Measurements from ENCODE around the gene TBX18. TPM values are rescaled to one million over a fixed set of nuclear protein-coding genes. Genes with fewer than 3 reads are reported as not detected.

The TBX18 gene
- total and polyA plus RNA-seq, 4 experiments from 2014 or later = not detected

- Histone ChIP-seq H3K4me3 (ENCODE audit: low read length in 2 of 2) (no peak overlapping the region), H3K36me3 (ENCODE audit: insufficient read depth, low read length) (no peaks in the 10 kb centered on the region), H3K4me1 (ENCODE audit: insufficient read depth, low read length) (no peaks in the 10 kb centered on the region), H3K9me3 (ENCODE audit: control insufficient read depth in 1 of 2, low read length in 2 of 2) (no peaks in the 10 kb centered on the region), H3K27me3 (ENCODE audit: insufficient read depth, low read length) (no peaks in the 10 kb centered on the region), H3K27ac (ENCODE audit: low read depth, low read length) (no peak overlapping the region)
- Mint-ChIP-seq H3K9me3 (peaks cover 0 to 2% (median 0%) of the 10 kb centered on the region in 8 donors), H3K27me3 (no peaks in the 10 kb centered on the region), H3K4me1 (no peaks in the 10 kb centered on the region), H3K27ac (no peak overlapping the region), H3K4me3 (no peak overlapping the region), H3K36me3 (no peaks in the 10 kb centered on the region)
- CTCF ChIA-PET (ENCODE audit: partially characterized antibody) = no interaction called here
- POLR2A ChIA-PET (ENCODE audit: partially characterized antibody) = no interaction called here
- intact Hi-C loops (cut with micrococcal nuclease) = no loop called here
- DNase-seq = no peak
These were observed 24.0 kb downstream of the TBX18 start for GRCh38 chr6:84740385-84740784.

GRCh38 chr6:84739866-84740208 lies 24.6 kb downstream of the TBX18 start:
- H3K36me3 Mint-ChIP-seq = no peaks in the 10 kb centered on the region
- Histone ChIP-seq H3K4me3 (ENCODE audit: low read length in 2 of 2) (no peak overlapping the region), H3K4me1 (ENCODE audit: insufficient read depth, low read length) (no peaks in the 10 kb centered on the region), H3K27me3 (ENCODE audit: insufficient read depth, low read length) (no peaks in the 10 kb centered on the region), H3K36me3 (ENCODE audit: insufficient read depth, low read length) (no peaks in the 10 kb centered on the region), H3K9me3 (ENCODE audit: control insufficient read depth in 1 of 2, low read length in 2 of 2) (no peaks in the 10 kb centered on the region), H3K27ac (ENCODE audit: low read depth, low read length) (no peak overlapping the region)
- H3K4me3 Mint-ChIP-seq = no peak overlapping the region
- peaks cover 0 to 2% (median 0%) of the 10 kb centered on the region in 8 donors for H3K9me3 Mint-ChIP-seq
- ChIA-PET POLR2A (ENCODE audit: partially characterized antibody) (no interaction called here), CTCF (ENCODE audit: partially characterized antibody) (no interaction called here)
- DNase-seq = no peak
- H3K27me3 Mint-ChIP-seq = no peaks in the 10 kb centered on the region
- no peaks in the 10 kb centered on the region for H3K4me1 Mint-ChIP-seq
- intact Hi-C loops (cut with micrococcal nuclease) = no loop called here
- no peak overlapping the region for H3K27ac Mint-ChIP-seq

- H3K27ac ChIP-seq (ENCODE audit: low read depth, low read length) = no peak overlapping the region
- CTCF ChIA-PET (ENCODE audit: partially characterized antibody) = no interaction called here
- no peaks in the 10 kb centered on the region for H3K4me1 ChIP-seq (ENCODE audit: insufficient read depth, low read length)
- no peak for DNase-seq
- H3K9me3 ChIP-seq (ENCODE audit: control insufficient read depth in 1 of 2, low read length in 2 of 2) = no peaks in the 10 kb centered on the region
- peaks cover 0 to 2% (median 0%) of the 10 kb centered on the region in 8 donors for H3K9me3 Mint-ChIP-seq
- H3K4me1 Mint-ChIP-seq = no peaks in the 10 kb centered on the region
- no peaks in the 10 kb centered on the region for H3K36me3 ChIP-seq (ENCODE audit: insufficient read depth, low read length)
- no peak overlapping the region for H3K4me3 ChIP-seq (ENCODE audit: low read length in 2 of 2)
- H3K27me3 Mint-ChIP-seq = no peaks in the 10 kb centered on the region
- H3K27me3 ChIP-seq (ENCODE audit: insufficient read depth, low read length) = no peaks in the 10 kb centered on the region
- H3K4me3 Mint-ChIP-seq = no peak overlapping the region
- no peaks in the 10 kb centered on the region for H3K36me3 Mint-ChIP-seq
- H3K27ac Mint-ChIP-seq = no peak overlapping the region
- intact Hi-C loops (cut with micrococcal nuclease) = no loop called here
- POLR2A ChIA-PET (ENCODE audit: partially characterized antibody) = no interaction called here
These were observed 25.2 kb downstream of the TBX18 start for GRCh38 chr6:84738996-84739865.

- H3K27me3 Mint-ChIP-seq = no peaks in the 10 kb centered on the region
- intact Hi-C loops (cut with micrococcal nuclease) = no loop called here
- CTCF ChIA-PET (ENCODE audit: partially characterized antibody) = no interaction called here
- DNase-seq = no peak
- Histone ChIP-seq H3K27me3 (ENCODE audit: insufficient read depth, low read length) (no peaks in the 10 kb centered on the region), H3K4me1 (ENCODE audit: insufficient read depth, low read length) (no peaks in the 10 kb centered on the region), H3K9me3 (ENCODE audit: control insufficient read depth in 1 of 2, low read length in 2 of 2) (no peaks in the 10 kb centered on the region), H3K27ac (ENCODE audit: low read depth, low read length) (no peak overlapping the region), H3K4me3 (ENCODE audit: low read length in 2 of 2) (no peak overlapping the region), H3K36me3 (ENCODE audit: insufficient read depth, low read length) (no peaks in the 10 kb centered on the region)
- H3K4me1 Mint-ChIP-seq = no peaks in the 10 kb centered on the region
- no peak overlapping the region for H3K4me3 Mint-ChIP-seq
- no peak overlapping the region for H3K27ac Mint-ChIP-seq
- no peaks in the 10 kb centered on the region for H3K36me3 Mint-ChIP-seq
- POLR2A ChIA-PET (ENCODE audit: partially characterized antibody) = no interaction called here
- peaks cover 0 to 3% (median 0%) of the 10 kb centered on the region in 8 donors for H3K9me3 Mint-ChIP-seq
These were observed 30.5 kb downstream of the TBX18 start for GRCh38 chr6:84733889-84734288.

- no peak for DNase-seq
- POLR2A ChIA-PET (ENCODE audit: partially characterized antibody) = no interaction called here
- H3K36me3 ChIP-seq (ENCODE audit: insufficient read depth, low read length) = no peaks in the 10 kb centered on the region
- Mint-ChIP-seq H3K4me3 (no peak overlapping the region), H3K36me3 (no peaks in the 10 kb centered on the region), H3K9me3 (peaks cover 0 to 3% (median 0%) of the 10 kb centered on the region in 8 donors), H3K27me3 (no peaks in the 10 kb centered on the region), H3K4me1 (no peaks in the 10 kb centered on the region), H3K27ac (no peak overlapping the region)
- H3K4me1 ChIP-seq (ENCODE audit: insufficient read depth, low read length) = no peaks in the 10 kb centered on the region
- no peaks in the 10 kb centered on the region for H3K27me3 ChIP-seq (ENCODE audit: insufficient read depth, low read length)
- no peak overlapping the region for H3K4me3 ChIP-seq (ENCODE audit: low read length in 2 of 2)
- H3K9me3 ChIP-seq (ENCODE audit: control insufficient read depth in 1 of 2, low read length in 2 of 2) = no peaks in the 10 kb centered on the region
- CTCF ChIA-PET (ENCODE audit: partially characterized antibody) = no interaction called here
- H3K27ac ChIP-seq (ENCODE audit: low read depth, low read length) = no peak overlapping the region
- intact Hi-C loops (cut with micrococcal nuclease) = no loop called here
These were observed 32.5 kb downstream of the TBX18 start for GRCh38 chr6:84731901-84732300.

- no peak for DNase-seq
- peaks cover 0 to 5% (median 0%) of the 10 kb centered on the region in 8 donors for H3K9me3 Mint-ChIP-seq
- no peak overlapping the region for H3K27ac Mint-ChIP-seq
- no peak overlapping the region for H3K4me3 ChIP-seq (ENCODE audit: low read length in 2 of 2)
- POLR2A ChIA-PET (ENCODE audit: partially characterized antibody) = no interaction called here
- no peaks in the 10 kb centered on the region for H3K36me3 Mint-ChIP-seq
- H3K4me3 Mint-ChIP-seq = no peak overlapping the region
- no peaks in the 10 kb centered on the region for H3K9me3 ChIP-seq (ENCODE audit: control insufficient read depth in 1 of 2, low read length in 2 of 2)
- H3K27ac ChIP-seq (ENCODE audit: low read depth, low read length) = no peak overlapping the region
- H3K27me3 Mint-ChIP-seq = no peaks in the 10 kb centered on the region
- no peaks in the 10 kb centered on the region for H3K27me3 ChIP-seq (ENCODE audit: insufficient read depth, low read length)
- intact Hi-C loops (cut with micrococcal nuclease) = no loop called here
- H3K4me1 Mint-ChIP-seq = no peaks in the 10 kb centered on the region
- H3K4me1 ChIP-seq (ENCODE audit: insufficient read depth, low read length) = no peaks in the 10 kb centered on the region
- H3K36me3 ChIP-seq (ENCODE audit: insufficient read depth, low read length) = no peaks in the 10 kb centered on the region
- CTCF ChIA-PET (ENCODE audit: partially characterized antibody) = interaction anchor here (1.3 kb wide), 1 partner anchor 16 kb away, joined by 3 read pairs; no protein-coding TSS in a partner anchor
These were observed 33.0 kb downstream of the TBX18 start for GRCh38 chr6:84731401-84731800.

GRCh38 chr6:84728602-84729001 lies 35.8 kb downstream of the TBX18 start:
- Histone ChIP-seq H3K27me3 (ENCODE audit: insufficient read depth, low read length) (no peaks in the 10 kb centered on the region), H3K4me1 (ENCODE audit: insufficient read depth, low read length) (no peaks in the 10 kb centered on the region), H3K9me3 (ENCODE audit: control insufficient read depth in 1 of 2, low read length in 2 of 2) (no peaks in the 10 kb centered on the region), H3K27ac (ENCODE audit: low read depth, low read length) (no peak overlapping the region), H3K36me3 (ENCODE audit: insufficient read depth, low read length) (no peaks in the 10 kb centered on the region), H3K4me3 (ENCODE audit: low read length in 2 of 2) (no peak overlapping the region)
- Mint-ChIP-seq H3K9me3 (peaks cover 0 to 5% (median 0%) of the 10 kb centered on the region in 8 donors), H3K27me3 (no peaks in the 10 kb centered on the region), H3K27ac (no peak overlapping the region), H3K36me3 (no peaks in the 10 kb centered on the region), H3K4me3 (no peak overlapping the region), H3K4me1 (no peaks in the 10 kb centered on the region)
- intact Hi-C loops (cut with micrococcal nuclease) = no loop called here
- POLR2A ChIA-PET (ENCODE audit: partially characterized antibody) = no interaction called here
- no peak for DNase-seq
- CTCF ChIA-PET (ENCODE audit: partially characterized antibody) = no interaction called here

All from CD4-positive, alpha-beta memory T cell (primary cell).